Panc1 (cell line): Measurements from ENCODE around the gene ECT2. TPM values are rescaled to one million over a fixed set of nuclear protein-coding genes. Genes with fewer than 3 reads are reported as not detected.
"Not testable (repeated sequence)": the region's sequence is repeated elsewhere in the genome, so short reads cannot be mapped to it uniquely, and the experiment has no call there.

Experiments used
- ATAC-seq: fragments of 200-7000 bp; cut with Tn5 transposase; 2 replicates; pipeline ENCODE4 v1.9.1; 2020; ENCODE audit warnings: mild to moderate bottlenecking, moderate library complexity
- BruUV-seq: library from RNA; stranded (reverse); fragments of 400-500 nt; replicated peaks from 2 replicates; lab custom pipeline; 2021; lab: Mats Ljungman, UMichigan
- CTCF ChIA-PET: fragments of 300-600 bp; sonication (Branson Sonifier 250); formaldehyde crosslinking; loops from one replicate; lab custom pipeline; 2022; ENCODE audit warnings: antibody characterized with exemption; lab: Charles Lee
- POLR2A ChIA-PET: fragments of 300-600 bp; sonication (Branson Sonifier 250); formaldehyde crosslinking; loops from one replicate; lab custom pipeline; 2022; ENCODE audit warnings: antibody characterized with exemption; lab: Charles Lee
- DNase-seq: peaks from one replicate; pipeline ENCODE4 v3.0.0-alpha.2; 2010; ENCODE audit warnings: low read depth, low spot score
- H3K27ac ChIP-seq: 2 replicates; pipeline ENCODE4 v1.5.1; 2011; ENCODE audit warnings: mild to moderate bottlenecking, low read length, inconsistent platforms
- H3K27me3 ChIP-seq: fragments of 200-500 bp; sonication (Bioruptor generic); 2 replicates; pipeline ENCODE4 v1.6.0; 2014; ENCODE audit warnings: low read length, inconsistent platforms; ENCODE audit not compliant: control insufficient read depth, insufficient read depth
- H3K36me3 ChIP-seq: fragments of 200-500 bp; sonication (Bioruptor generic); 2 replicates; pipeline ENCODE4 v1.5.1; 2014; ENCODE audit warnings: inconsistent platforms, mild to moderate bottlenecking, low read length, moderate library complexity; ENCODE audit not compliant: control insufficient read depth, insufficient read depth
- H3K4me1 ChIP-seq: 2 replicates; pipeline ENCODE4 v1.5.1; 2011; ENCODE audit warnings: inconsistent platforms, mild to moderate bottlenecking, low read length, moderate library complexity; ENCODE audit not compliant: control insufficient read depth, insufficient read depth
- H3K4me3 ChIP-seq, 2 experiments: 2 replicates each; pipeline ENCODE4 v1.5.1; 2011 to 2012; ENCODE audit warnings: low read depth in 2 of 2, low read length in 2 of 2, mild to moderate bottlenecking in 2 of 2, inconsistent platforms in 1 of 2, moderate library complexity in 1 of 2
- H3K9me3 ChIP-seq: fragments of 200-500 bp; sonication (Bioruptor generic); 2 replicates; pipeline ENCODE4 v1.5.1; 2014; ENCODE audit warnings: low read depth, mild to moderate bottlenecking, inconsistent platforms, low read length, moderate library complexity; ENCODE audit not compliant: control insufficient read depth, insufficient read depth
- POLR2AphosphoS5 ChIP-seq: IDR thresholded peaks from 2 replicates; pipeline ENCODE4 v1.6.1; 2012; ENCODE audit warnings: mild to moderate bottlenecking, low read depth, low read length, moderate library complexity
- SIN3A ChIP-seq: IDR thresholded peaks from 2 replicates; pipeline ENCODE4 v1.6.1; 2012; ENCODE audit warnings: low read depth, mild to moderate bottlenecking, low read length, moderate library complexity, borderline replicate concordance; ENCODE audit not compliant: insufficient read depth
- TCF7L2 ChIP-seq: IDR thresholded peaks from 2 replicates; pipeline ENCODE4 v1.6.1; 2011; ENCODE audit warnings: mild to moderate bottlenecking, low read depth, low read length, inconsistent platforms
- in situ Hi-C: cut with HindIII; loops from 2 replicates; pipeline ENCODE4 v1.10.0; 2016; ENCODE audit warnings: low sequenced_read_pairs, low pct_unique_long_range_greater_than_20kb
- intact Hi-C: fragments of 100-400 bp; cut with micrococcal nuclease; formaldehyde crosslinking; loops from one replicate; pipeline ENCODE4 v1.10.0; 2022; ENCODE audit not compliant: unreplicated experiment
- total RNA-seq: library from RNA; stranded (reverse); gene quantifications from one replicate; pipeline ENCODE4 v1.2.1, GENCODE V29; 2021; ENCODE audit not compliant: unreplicated experiment
- TF ChIP-seq, protein P1 (sequence below): fragments of 450-650 bp; IDR thresholded peaks from 2 replicates; pipeline ENCODE4 v1.5.1; 2017; ENCODE audit warnings: mild to moderate bottlenecking
- TF ChIP-seq, protein P2 (sequence below), 2 experiments: IDR thresholded peaks; 2 replicates each; pipeline ENCODE4 v1.6.1; 2011 to 2012; ENCODE audit warnings: low read depth in 2 of 2, control low read depth in 1 of 2, low read length in 1 of 2, mild to moderate bottlenecking in 1 of 2, moderate library complexity in 1 of 2; ENCODE audit not compliant: insufficient read depth in 1 of 2

The ECT2 gene
- total RNA-seq, 1 experiment from 2014 or later, result 102 TPM

GRCh38 chr3:172753125-172753524 is 2.6 kb downstream of the ECT2 start:
- CTCF ChIA-PET, result no interaction called here
- intact Hi-C loops, result no loop called here

GRCh38 chr3:172760416-172760815 is 9.9 kb downstream of the ECT2 start:
- BruUV-seq, DNase-seq, H3K9me3 ChIP-seq, in situ Hi-C loops, H3K27ac ChIP-seq, ATAC-seq, H3K4me3 ChIP-seq, POLR2A ChIA-PET, H3K27me3 ChIP-seq, H3K4me1 ChIP-seq, intact Hi-C loops, CTCF ChIA-PET: not testable (repeated sequence)
- peaks cover 90% of the 10 kb centered on the region for H3K36me3 ChIP-seq

More at GRCh38 chr3:172753125-172753524, 2.6 kb downstream of the ECT2 start:
- BruUV-seq, result no TSS peak
- in situ Hi-C loops, result no loop called here
- DNase-seq (no peak), ATAC-seq (no peak)
- TF ChIP-seq, protein P1, sequence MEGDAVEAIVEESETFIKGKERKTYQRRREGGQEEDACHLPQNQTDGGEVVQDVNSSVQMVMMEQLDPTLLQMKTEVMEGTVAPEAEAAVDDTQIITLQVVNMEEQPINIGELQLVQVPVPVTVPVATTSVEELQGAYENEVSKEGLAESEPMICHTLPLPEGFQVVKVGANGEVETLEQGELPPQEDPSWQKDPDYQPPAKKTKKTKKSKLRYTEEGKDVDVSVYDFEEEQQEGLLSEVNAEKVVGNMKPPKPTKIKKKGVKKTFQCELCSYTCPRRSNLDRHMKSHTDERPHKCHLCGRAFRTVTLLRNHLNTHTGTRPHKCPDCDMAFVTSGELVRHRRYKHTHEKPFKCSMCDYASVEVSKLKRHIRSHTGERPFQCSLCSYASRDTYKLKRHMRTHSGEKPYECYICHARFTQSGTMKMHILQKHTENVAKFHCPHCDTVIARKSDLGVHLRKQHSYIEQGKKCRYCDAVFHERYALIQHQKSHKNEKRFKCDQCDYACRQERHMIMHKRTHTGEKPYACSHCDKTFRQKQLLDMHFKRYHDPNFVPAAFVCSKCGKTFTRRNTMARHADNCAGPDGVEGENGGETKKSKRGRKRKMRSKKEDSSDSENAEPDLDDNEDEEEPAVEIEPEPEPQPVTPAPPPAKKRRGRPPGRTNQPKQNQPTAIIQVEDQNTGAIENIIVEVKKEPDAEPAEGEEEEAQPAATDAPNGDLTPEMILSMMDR, result no peak
- TF ChIP-seq SIN3A (no peak), TCF7L2 (no peak), POLR2AphosphoS5 (no peak)
- TF ChIP-seq, protein P2, sequence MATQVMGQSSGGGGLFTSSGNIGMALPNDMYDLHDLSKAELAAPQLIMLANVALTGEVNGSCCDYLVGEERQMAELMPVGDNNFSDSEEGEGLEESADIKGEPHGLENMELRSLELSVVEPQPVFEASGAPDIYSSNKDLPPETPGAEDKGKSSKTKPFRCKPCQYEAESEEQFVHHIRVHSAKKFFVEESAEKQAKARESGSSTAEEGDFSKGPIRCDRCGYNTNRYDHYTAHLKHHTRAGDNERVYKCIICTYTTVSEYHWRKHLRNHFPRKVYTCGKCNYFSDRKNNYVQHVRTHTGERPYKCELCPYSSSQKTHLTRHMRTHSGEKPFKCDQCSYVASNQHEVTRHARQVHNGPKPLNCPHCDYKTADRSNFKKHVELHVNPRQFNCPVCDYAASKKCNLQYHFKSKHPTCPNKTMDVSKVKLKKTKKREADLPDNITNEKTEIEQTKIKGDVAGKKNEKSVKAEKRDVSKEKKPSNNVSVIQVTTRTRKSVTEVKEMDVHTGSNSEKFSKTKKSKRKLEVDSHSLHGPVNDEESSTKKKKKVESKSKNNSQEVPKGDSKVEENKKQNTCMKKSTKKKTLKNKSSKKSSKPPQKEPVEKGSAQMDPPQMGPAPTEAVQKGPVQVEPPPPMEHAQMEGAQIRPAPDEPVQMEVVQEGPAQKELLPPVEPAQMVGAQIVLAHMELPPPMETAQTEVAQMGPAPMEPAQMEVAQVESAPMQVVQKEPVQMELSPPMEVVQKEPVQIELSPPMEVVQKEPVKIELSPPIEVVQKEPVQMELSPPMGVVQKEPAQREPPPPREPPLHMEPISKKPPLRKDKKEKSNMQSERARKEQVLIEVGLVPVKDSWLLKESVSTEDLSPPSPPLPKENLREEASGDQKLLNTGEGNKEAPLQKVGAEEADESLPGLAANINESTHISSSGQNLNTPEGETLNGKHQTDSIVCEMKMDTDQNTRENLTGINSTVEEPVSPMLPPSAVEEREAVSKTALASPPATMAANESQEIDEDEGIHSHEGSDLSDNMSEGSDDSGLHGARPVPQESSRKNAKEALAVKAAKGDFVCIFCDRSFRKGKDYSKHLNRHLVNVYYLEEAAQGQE (IDR thresholded peaks at IDR 0.05; ENCODE audit: insufficient read depth in 1 of 2, low read depth in 2 of 2, low read length in 1 of 2), result no peak
- H3K36me3 ChIP-seq, result peaks cover 38% of the 10 kb centered on the region
- H3K9me3 ChIP-seq, result no peaks in the 10 kb centered on the region
- H3K27ac ChIP-seq, result 0 out of 2 replicates have a peak overlapping the region, but pooled peaks have one; percentile 2
- POLR2A ChIA-PET, result interaction anchor here (0.5 to 1.0 kb wide), 3 partner anchors 17 to 285 kb away, joined by 3 to 15 read pairs (median 4); no protein-coding TSS in a partner anchor
- peaks cover 40% of the 10 kb centered on the region for H3K4me1 ChIP-seq
- no peaks in the 10 kb centered on the region for H3K27me3 ChIP-seq
- 0 out of 4 replicates have a peak overlapping the region, but pooled peaks of 1 of the 2 experiments have one; percentile 90 for H3K4me3 ChIP-seq

DNA sequence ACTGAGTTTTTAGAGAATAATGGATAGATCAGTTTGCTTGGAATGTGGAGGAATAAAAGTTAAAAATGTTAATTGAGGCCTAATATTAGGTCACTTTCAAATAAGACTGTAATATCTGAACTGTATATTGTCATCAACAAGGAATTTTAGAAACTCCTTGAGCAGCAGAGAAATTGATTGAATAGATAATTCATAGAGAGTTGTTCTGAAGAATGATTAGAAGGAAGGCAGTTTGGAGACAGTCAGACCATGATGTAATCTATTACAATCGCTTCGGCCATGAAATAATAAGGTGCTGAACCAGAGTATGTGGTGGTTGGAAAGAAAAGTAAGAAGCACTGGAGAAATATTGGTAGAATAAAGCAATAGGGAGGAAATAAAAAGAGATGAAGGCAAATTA is 15.7 kb downstream of the ECT2 start:
- Histone ChIP-seq H3K4me3 (no peak overlapping the region), H3K36me3 (peaks cover 94% of the 10 kb centered on the region), H3K4me1 (no peaks in the 10 kb centered on the region), H3K9me3 (no peaks in the 10 kb centered on the region), H3K27ac (no peak overlapping the region), H3K27me3 (no peaks in the 10 kb centered on the region)
- no peak for TF ChIP-seq TCF7L2
- TF ChIP-seq, protein P1, result no peak
- TF ChIP-seq POLR2AphosphoS5, result no peak
- TF ChIP-seq, protein P2 (IDR thresholded peaks at IDR 0.05; ENCODE audit: insufficient read depth in 1 of 2, low read depth in 2 of 2, low read length in 1 of 2), result no peak
- no peak for TF ChIP-seq SIN3A
- ATAC-seq (no peak), DNase-seq (no peak)
- in situ Hi-C loops (no loop called here), intact Hi-C loops (no loop called here)
- ChIA-PET POLR2A (no interaction called here), CTCF (no interaction called here)
- BruUV-seq, result no TSS peak
